WTC11 (cell line): Measurements from ENCODE around the gene SLC6A8. TPM values are rescaled to one million over a fixed set of nuclear protein-coding genes. Genes with fewer than 3 reads are reported as not detected.

Experiments used
- AR ChIP-seq: fragments of 250-450 bp; sonication (Bioruptor Pico); IDR thresholded peaks from 2 replicates; pipeline ENCODE4 v1.9.0; 2021; ENCODE audit warnings: mild to moderate bottlenecking
- CTCF ChIP-seq: fragments of 200-600 bp; IDR thresholded peaks from 2 replicates; pipeline ENCODE4 v1.8.0; 2022; ENCODE audit warnings: antibody characterized with exemption
- GRHL2 ChIP-seq: fragments of 250-450 bp; sonication (Bioruptor Pico); IDR thresholded peaks from 2 replicates; pipeline ENCODE4 v1.8.0; 2022; ENCODE audit warnings: mild to moderate bottlenecking, moderate library complexity; ENCODE audit not compliant: insufficient replicate concordance, severe bottlenecking
- MYBL2 ChIP-seq: sonication (generic); formaldehyde crosslinking; IDR thresholded peaks from 2 replicates; pipeline ENCODE4 v1.8.1; 2023; ENCODE audit warnings: mild to moderate bottlenecking, moderate library complexity, missing genetic modification reagents
- PRDM15 ChIP-seq: sonication (generic); formaldehyde crosslinking; IDR thresholded peaks from 2 replicates; pipeline ENCODE4 v1.8.0; 2022; ENCODE audit warnings: missing genetic modification reagents
- SMAD3 ChIP-seq: sonication (generic); formaldehyde crosslinking; IDR thresholded peaks from 2 replicates; pipeline ENCODE4 v1.8.0; 2022; ENCODE audit warnings: missing genetic modification reagents, mild to moderate bottlenecking, borderline replicate concordance
- STAT6 ChIP-seq: sonication (generic); formaldehyde crosslinking; conservative IDR thresholded peaks from 2 replicates; pipeline ENCODE4 v1.8.1; 2023; ENCODE audit warnings: mild to moderate bottlenecking, low read depth, missing genetic modification reagents, moderate library complexity
- ZMAT4 ChIP-seq: fragments of 250-450 bp; sonication (Bioruptor Pico); IDR thresholded peaks from 2 replicates; pipeline ENCODE4 v1.9.0; 2021; ENCODE audit warnings: mild to moderate bottlenecking
- ZNF121 ChIP-seq: sonication (generic); formaldehyde crosslinking; IDR thresholded peaks from 2 replicates; pipeline ENCODE4 v1.8.0; 2023; ENCODE audit warnings: missing genetic modification reagents
- ZNF671 ChIP-seq: fragments of 250-450 bp; sonication (Bioruptor Pico); IDR thresholded peaks from 2 replicates; pipeline ENCODE4 v1.8.0; 2021; ENCODE audit warnings: mild to moderate bottlenecking
- ZSCAN18 ChIP-seq: fragments of 250-450 bp; sonication (Bioruptor Pico); IDR thresholded peaks from 2 replicates; pipeline ENCODE4 v2.1.2; 2022; ENCODE audit warnings: mild to moderate bottlenecking, moderate library complexity
- total RNA-seq: library from RNA; stranded (reverse); gene quantifications from 3 replicates; pipeline ENCODE4 v1.2.3, GENCODE V29; 2021

The SLC6A8 gene
- total RNA-seq, 1 experiment from 2014 or later, result 112 TPM

GRCh38 chrX:153647461-153648357 lies 40.0 kb upstream of the SLC6A8 start (continued):
- TF ChIP-seq STAT6 (CRISPR knock-in tag) (no peak), SMAD3 (no peak), AR (CRISPR knock-in tag) (no peak), ZSCAN18 (CRISPR knock-in tag) (no peak), ZNF671 (no peak), ZNF121 (no peak), ZMAT4 (no peak), MYBL2 (CRISPR knock-in tag) (no peak), CTCF (no peak), GRHL2 (CRISPR knock-in tag) (no peak), PRDM15 (no peak)
